K562 (cell line): ENCODE data around the gene NRM. TPM values are rescaled to one million over a fixed set of nuclear protein-coding genes. Genes with fewer than 3 reads are reported as not detected.

Source experiments
- ARID1B ChIP-seq: fragments of 450-650 bp; IDR thresholded peaks from 2 replicates; pipeline ENCODE4 v1.6.1; 2016; ENCODE audit warnings: antibody characterized with exemption, mild to moderate bottlenecking, inconsistent platforms
- CBX1 ChIP-seq: sonication (generic); IDR thresholded peaks from 2 replicates; pipeline ENCODE4 v1.6.1; 2016; ENCODE audit warnings: antibody characterized with exemption, low read depth, mild to moderate bottlenecking
- CHD4 ChIP-seq: fragments of 200-600 bp; sonication (generic); IDR thresholded peaks from 3 replicates; pipeline ENCODE4 v1.6.1; 2012; ENCODE audit warnings: low read depth, mild to moderate bottlenecking, mixed read lengths, low read length, inconsistent platforms; ENCODE audit not compliant: insufficient read depth, insufficient replicate concordance, poor library complexity, severe bottlenecking
- EHMT2 ChIP-seq: fragments of 450-650 bp; IDR thresholded peaks from 2 replicates; pipeline ENCODE4 v1.6.1; 2018; ENCODE audit warnings: antibody characterized with exemption
- ESRRA ChIP-seq: fragments of 450-650 bp; IDR thresholded peaks from 2 replicates; pipeline ENCODE4 v1.6.1; 2014; ENCODE audit warnings: low read depth, mild to moderate bottlenecking, moderate library complexity, borderline replicate concordance
- FOXA3 ChIP-seq, 2 experiments: fragments of 450-650 bp in 1 of 2; sonication (generic) in 1 of 2; formaldehyde crosslinking; IDR thresholded peaks in 1 of 2; conservative IDR thresholded peaks in 1 of 2; 2 replicates each; pipeline versions ENCODE4 v1.4.0 to v1.8.0; 2020 to 2022; ENCODE audit warnings: mild to moderate bottlenecking in 2 of 2, missing genetic modification reagents in 1 of 2
- HBP1 ChIP-seq: fragments of 450-650 bp; formaldehyde crosslinking; IDR thresholded peaks from 2 replicates; pipeline ENCODE4 v1.4.0; 2022; ENCODE audit warnings: missing genetic modification characterization
- MLLT1 ChIP-seq, 2 experiments: fragments of 450-650 bp; IDR thresholded peaks; 2 replicates each; pipeline ENCODE4 v1.6.1; 2016
- MXD1 ChIP-seq: fragments of 250-450 bp; sonication (Bioruptor Pico); IDR thresholded peaks from 2 replicates; pipeline ENCODE4 v1.8.0; 2021; ENCODE audit warnings: borderline replicate concordance, mild to moderate bottlenecking, moderate library complexity; ENCODE audit not compliant: poor library complexity, severe bottlenecking
- PCBP2 ChIP-seq: fragments of 200-400 bp; formaldehyde crosslinking; IDR thresholded peaks from 2 replicates; pipeline ENCODE4 v1.6.1; 2018; ENCODE audit warnings: low read length, low read depth, mild to moderate bottlenecking, moderate library complexity; ENCODE audit not compliant: poor library complexity, severe bottlenecking
- PHB2 ChIP-seq: fragments of 450-650 bp; IDR thresholded peaks from 2 replicates; pipeline ENCODE4 v1.6.1; 2017; ENCODE audit warnings: low read depth
- PRDM10 ChIP-seq: fragments of 450-650 bp; IDR thresholded peaks from 2 replicates; pipeline ENCODE4 v1.6.1; 2018; ENCODE audit not compliant: partially characterized antibody
- TOE1 ChIP-seq, 2 experiments: fragments of 450-650 bp in 1 of 2; sonication (generic) in 1 of 2; formaldehyde crosslinking in 1 of 2; IDR thresholded peaks; 2 replicates each; pipeline versions ENCODE4 v1.7.1 to v1.8.0; 2016 to 2022; ENCODE audit warnings: borderline replicate concordance in 2 of 2, mild to moderate bottlenecking in 2 of 2, antibody characterized with exemption in 1 of 2, inconsistent platforms in 1 of 2, low read depth in 1 of 2, missing genetic modification reagents in 1 of 2, moderate library complexity in 1 of 2
- ZEB2 ChIP-seq: fragments of 450-650 bp; IDR thresholded peaks from 2 replicates; pipeline ENCODE4 v1.6.1; 2016
- ZNF121 ChIP-seq: sonication (generic); formaldehyde crosslinking; conservative IDR thresholded peaks from 2 replicates; pipeline ENCODE4 v1.8.0; 2022; ENCODE audit warnings: missing genetic modification reagents
- ZNF263 ChIP-seq: sonication (generic); formaldehyde crosslinking; IDR thresholded peaks from 2 replicates; pipeline ENCODE4 v1.8.0; 2022; ENCODE audit warnings: mild to moderate bottlenecking, missing genetic modification reagents, borderline replicate concordance
- polyA plus RNA-seq, 8 experiments: library from polyadenylated mRNA; depleted of rRNA in 4 of 8; stranded (reverse) in 5 of 8; unstranded in 3 of 8; fragments of >200 nt; fragmentation: Nextera tagmentation in 2 of 8; fragmentation: Illumina TruSeq in 1 of 8; extraction: Ambion mirVana in 2 of 8; extraction: Trizol in 1 of 8; gene quantifications; 2 replicates each; pipeline versions ENCODE4 v1.2.1 to v1.2.3, GENCODE V29; 2011 to 2014; ENCODE audit warnings: inconsistent platforms in 1 of 8, missing spikeins in 1 of 8
- total RNA-seq, 7 experiments: library from RNA; depleted of rRNA in 6 of 7; stranded (reverse); fragments of >200 nt in 6 of 7; fragmentation: Illumina TruSeq in 2 of 7; extraction: Trizol in 2 of 7; gene quantifications; 2 replicates each; pipeline versions ENCODE4 v1.2.1 to v1.2.3, GENCODE V29; 2011 to 2021; ENCODE audit warnings: low replicate concordance in 1 of 7

Gene NRM
- total and polyA plus RNA-seq, 9 of the 15 experiments (the other 6 are each of a cell fraction or from before 2014, with no cell fraction given): 9.7 to 58.2 (median 18.1) TPM

- TF ChIP-seq CHD4 (peak; percentile 11), ZNF121 (CRISPR knock-in tag) (no peak), CBX1 (peak; percentile 12; the same call in 1 of the 2 replicates), PRDM10 (peak; percentile 82), MXD1 (no peak), FOXA3 (CRISPR knock-in tag; conservative IDR thresholded peaks at IDR 0.05 in 1 of 2, IDR thresholded peaks at IDR 0.05 in 1 of 2) (0 out of 4 replicates have a peak, but pooled peaks of 1 of the 2 experiments have one; percentile 16), PCBP2 (no peak), PHB2 (peak; percentile 75), ARID1B (peak; percentile 44), HBP1 (CRISPR knock-in tag) (0 out of 2 replicates have a peak, but pooled peaks have one; percentile 16), MLLT1 (IDR thresholded peaks at IDR 0.05) (peak; percentile 82 to 90), ZNF263 (CRISPR knock-in tag) (peak; percentile 53; the same call in 1 of the 2 replicates), EHMT2 (peak; percentile 69), ESRRA (0 out of 2 replicates have a peak, but pooled peaks have one; percentile 4), ZEB2 (peak; percentile 53; the same call in 1 of the 2 replicates), TOE1 (IDR thresholded peaks at IDR 0.05; ENCODE audit: borderline replicate concordance) (peak; percentile 44; the same call in 1 of the 2 replicates), TOE1 (CRISPR knock-in tag; IDR thresholded peaks at IDR 0.05; ENCODE audit: borderline replicate concordance, low read depth) (no peak)
Measured at GRCh38 chr6:30686009-30686907, 4.5 kb downstream of the NRM start, which contains the start of gene PPP1R18 (continued).
